Mesenteric fat pad (tissue), 1 donor: ENCODE data around the gene MTERF1. TPM values are rescaled to one million over a fixed set of nuclear protein-coding genes. Genes with fewer than 3 reads are reported as not detected.

Experiments
- DNase-seq: peaks from one replicate; pipeline ENCODE4 v3.0.0-alpha.2; 2020; ENCODE audit warnings: low spot score
- total RNA-seq: library from RNA; stranded (reverse); fragmentation: NEBNext Ultra II Directional; extraction: Animal tissue kit (Norgen Biotek cat#: 25700); gene quantifications from one replicate; pipeline ENCODE4 v1.2.1, GENCODE V29; 2021
- donor health status: DM: yes; HTN: yes; CAD: no.

Gene MTERF1
- total RNA-seq, 1 donor from 2014 or later = 7.7 TPM

- no peak for DNase-seq
Observed at GRCh38 chr7:91835826-91836368, 44.6 kb downstream of the MTERF1 start.

- no peak for DNase-seq
Observed at GRCh38 chr7:91835091-91835825, 45.2 kb downstream of the MTERF1 start.

DNA sequence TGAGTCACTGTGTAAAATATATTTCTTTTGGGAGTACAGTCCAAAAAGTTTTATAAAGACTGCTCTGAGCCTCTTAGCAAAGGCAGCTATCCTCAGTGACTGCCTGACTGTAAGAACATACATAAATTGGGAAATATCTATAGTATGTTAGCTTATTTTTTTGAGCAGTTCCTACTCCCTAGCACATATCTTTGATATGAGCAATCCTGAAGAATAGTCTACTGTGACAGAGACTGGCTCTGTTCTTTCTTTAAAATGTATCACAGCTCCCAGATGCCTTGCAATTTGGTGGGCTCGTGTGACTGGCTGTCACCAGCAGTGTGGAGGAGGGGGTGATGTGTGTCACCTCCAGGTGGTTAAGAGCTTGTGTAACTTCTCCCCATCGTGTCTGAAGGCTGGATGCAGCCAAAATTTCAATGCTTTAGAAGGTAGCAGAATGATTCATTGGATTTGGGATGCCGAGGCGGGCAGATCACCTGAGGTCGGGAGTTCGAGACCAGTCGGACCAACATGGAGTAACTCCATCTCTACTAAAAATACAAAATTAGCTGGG is 47.9 kb downstream of the MTERF1 start:
- no peak for DNase-seq

- DNase-seq = no peak
Observed at GRCh38 chr7:91827169-91827568, 53.3 kb downstream of the MTERF1 start.

DNA sequence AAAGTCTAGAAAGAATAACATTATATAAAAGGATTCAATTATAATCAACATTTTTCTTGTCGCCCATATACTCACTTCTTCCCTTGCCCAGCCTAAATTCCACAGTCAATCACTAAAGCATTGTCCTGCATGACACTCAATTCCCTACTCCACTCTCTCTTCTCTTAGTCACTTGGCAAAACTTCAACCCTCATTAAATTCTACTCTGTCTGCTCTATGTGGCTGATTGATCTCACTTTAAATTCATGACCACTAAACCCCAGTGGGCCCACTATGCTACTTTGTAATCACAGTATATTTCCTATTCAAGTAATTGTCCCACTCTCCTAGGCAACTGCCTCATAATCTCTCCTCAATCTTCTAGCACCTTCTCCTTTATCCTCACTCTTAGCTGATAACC is 54.1 kb downstream of the MTERF1 start:
- DNase-seq = no peak

DNA sequence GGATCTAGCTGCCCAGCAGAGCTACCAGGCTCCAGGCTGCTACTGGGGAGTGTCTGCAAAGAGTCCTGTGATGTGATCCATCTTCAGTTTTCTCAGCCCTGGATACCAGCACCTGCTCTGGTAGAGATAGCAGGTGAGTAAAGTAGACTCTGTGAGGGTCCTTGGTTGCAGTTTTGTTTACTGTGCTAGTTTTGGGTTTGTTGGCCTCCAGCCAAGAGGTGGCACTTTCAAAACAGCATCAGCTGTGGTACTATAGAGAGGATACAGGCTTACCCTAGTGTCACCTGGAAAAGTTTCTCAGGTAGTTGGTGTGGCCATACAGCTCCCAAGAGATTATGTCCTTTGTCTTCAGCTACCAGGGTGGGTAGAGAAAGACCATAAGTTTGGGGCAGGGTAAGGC is 56.3 kb downstream of the MTERF1 start:
- no peak for DNase-seq

Other genes with a start within 250 kb of the MTERF1 start
- 42.6 TPM for gene AKAP9, start 60.2 kb upstream of the MTERF1 start, total RNA-seq